Loucy (cell line): ENCODE measurements around the gene NRDE2.

Experiments used
- EZH2phosphoT487 ChIP-seq: fragments of 200-600 bp; IDR thresholded peaks from 2 replicates; pipeline ENCODE4 v1.6.1; 2018; ENCODE audit warnings: antibody characterized with exemption, mild to moderate bottlenecking, moderate library complexity, borderline replicate concordance
- TF ChIP-seq, protein P1 (sequence below): fragments of 200-600 bp; sonication (generic); conservative IDR thresholded peaks from 2 replicates; pipeline ENCODE4 v1.5.1; 2014; ENCODE audit warnings: mild to moderate bottlenecking, antibody characterized with exemption, low read length

DNA sequence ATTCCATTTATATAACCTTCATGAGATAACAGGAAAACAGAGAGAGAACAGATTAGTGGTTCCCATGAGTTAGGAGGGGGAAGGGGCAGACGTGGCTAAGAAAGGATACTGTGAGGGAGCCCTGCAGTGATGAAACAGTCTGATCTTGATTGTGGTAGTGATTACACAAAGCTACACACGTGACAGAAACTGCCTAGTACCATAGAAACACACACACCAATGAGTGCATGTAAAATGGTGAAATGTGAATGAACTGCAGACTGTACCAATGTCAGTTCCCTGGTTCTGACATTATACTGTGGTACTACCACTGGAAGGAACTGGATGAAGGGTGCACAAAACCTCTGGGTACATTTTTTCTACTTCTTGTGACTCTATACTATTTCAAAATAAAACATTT, 36.9 kb downstream of the NRDE2 start:
- TF ChIP-seq, protein P1, sequence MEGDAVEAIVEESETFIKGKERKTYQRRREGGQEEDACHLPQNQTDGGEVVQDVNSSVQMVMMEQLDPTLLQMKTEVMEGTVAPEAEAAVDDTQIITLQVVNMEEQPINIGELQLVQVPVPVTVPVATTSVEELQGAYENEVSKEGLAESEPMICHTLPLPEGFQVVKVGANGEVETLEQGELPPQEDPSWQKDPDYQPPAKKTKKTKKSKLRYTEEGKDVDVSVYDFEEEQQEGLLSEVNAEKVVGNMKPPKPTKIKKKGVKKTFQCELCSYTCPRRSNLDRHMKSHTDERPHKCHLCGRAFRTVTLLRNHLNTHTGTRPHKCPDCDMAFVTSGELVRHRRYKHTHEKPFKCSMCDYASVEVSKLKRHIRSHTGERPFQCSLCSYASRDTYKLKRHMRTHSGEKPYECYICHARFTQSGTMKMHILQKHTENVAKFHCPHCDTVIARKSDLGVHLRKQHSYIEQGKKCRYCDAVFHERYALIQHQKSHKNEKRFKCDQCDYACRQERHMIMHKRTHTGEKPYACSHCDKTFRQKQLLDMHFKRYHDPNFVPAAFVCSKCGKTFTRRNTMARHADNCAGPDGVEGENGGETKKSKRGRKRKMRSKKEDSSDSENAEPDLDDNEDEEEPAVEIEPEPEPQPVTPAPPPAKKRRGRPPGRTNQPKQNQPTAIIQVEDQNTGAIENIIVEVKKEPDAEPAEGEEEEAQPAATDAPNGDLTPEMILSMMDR = no peak
- no peak for TF ChIP-seq EZH2phosphoT487
